Skeletal muscle satellite cell (primary cell): ENCODE data around the gene RAD23B.
A peak's percentile ranks its signal among the peaks of the same experiment; 100 is the strongest.
"Not testable (repeated sequence)": the region's sequence is repeated elsewhere in the genome, so short reads cannot be mapped to it uniquely, and the experiment has no call there.

Source experiments
- H3K27me3 ChIP-seq: 2 replicates; pipeline ENCODE4 v1.7.0; 2013; ENCODE audit warnings: low read length; ENCODE audit not compliant: control insufficient read depth, insufficient read depth
- H3K36me3 ChIP-seq: 2 replicates; pipeline ENCODE4 v1.7.0; 2013; ENCODE audit warnings: mild to moderate bottlenecking, control low read depth, low read length; ENCODE audit not compliant: insufficient read depth
- H3K4me1 ChIP-seq: 2 replicates; pipeline ENCODE4 v1.7.0; 2013; ENCODE audit warnings: low read length; ENCODE audit not compliant: control insufficient read depth, insufficient read depth
- H3K4me2 ChIP-seq: 2 replicates; pipeline ENCODE4 v1.7.0; 2013; ENCODE audit warnings: mild to moderate bottlenecking, low read length
- H3K4me3 ChIP-seq: 2 replicates; pipeline ENCODE4 v1.7.0; 2013; ENCODE audit warnings: low read length
- H3K9ac ChIP-seq: 2 replicates; pipeline ENCODE4 v1.7.0; 2013; ENCODE audit warnings: mild to moderate bottlenecking, low read depth, low read length, moderate library complexity
- H3K9me3 ChIP-seq: replicated peaks from 2 replicates; pipeline ENCODE4 v1.7.0; 2013; ENCODE audit warnings: mild to moderate bottlenecking, control low read depth, low read length

Gene RAD23B

GRCh38 chr9:107283623-107284616 is 841 bp downstream of the RAD23B start:
- Histone ChIP-seq H3K36me3 (no peaks in the 10 kb centered on the region), H3K4me2 (peak overlapping the region; percentile 91), H3K27me3 (no peaks in the 10 kb centered on the region), H3K9ac (peak overlapping the region; percentile 98), H3K4me3 (peak overlapping the region; percentile 96), H3K9me3 (no peaks in the 10 kb centered on the region), H3K4me1 (peaks cover 17% of the 10 kb centered on the region)

GRCh38 chr9:107284636-107285035 is 1.6 kb downstream of the RAD23B start:
- H3K4me1 ChIP-seq = peaks cover 17% of the 10 kb centered on the region
- peak overlapping the region; percentile 98 for H3K9ac ChIP-seq
- H3K4me3 ChIP-seq = peak overlapping the region; percentile 96

GRCh38 chr9:107285286-107285685 is 2.2 kb downstream of the RAD23B start:
- peak overlapping the region; percentile 98 for H3K9ac ChIP-seq
- H3K4me1 ChIP-seq = peaks cover 24% of the 10 kb centered on the region
- peak overlapping the region; percentile 91 for H3K4me2 ChIP-seq
- no peaks in the 10 kb centered on the region for H3K27me3 ChIP-seq
- peak overlapping the region; percentile 96 for H3K4me3 ChIP-seq
- H3K36me3 ChIP-seq = no peaks in the 10 kb centered on the region
- no peaks in the 10 kb centered on the region for H3K9me3 ChIP-seq

More at GRCh38 chr9:107284636-107285035, 1.6 kb downstream of the RAD23B start:
- Histone ChIP-seq H3K27me3 (no peaks in the 10 kb centered on the region), H3K4me2 (peak overlapping the region; percentile 91), H3K36me3 (no peaks in the 10 kb centered on the region), H3K9me3 (no peaks in the 10 kb centered on the region)

GRCh38 chr9:107286057-107286456 is 3.0 kb downstream of the RAD23B start:
- Histone ChIP-seq H3K36me3 (no peaks in the 10 kb centered on the region), H3K4me3 (peak overlapping the region; percentile 96), H3K27me3 (no peaks in the 10 kb centered on the region), H3K9me3 (no peaks in the 10 kb centered on the region), H3K9ac (peak overlapping the region; percentile 98), H3K4me1 (peaks cover 30% of the 10 kb centered on the region), H3K4me2 (peak overlapping the region; percentile 91)

GRCh38 chr9:107288701-107289100 is 5.6 kb downstream of the RAD23B start:
- Histone ChIP-seq H3K9ac (no peak overlapping the region), H3K4me3 (no peak overlapping the region), H3K4me2 (no peak overlapping the region), H3K4me1 (peaks cover 35% of the 10 kb centered on the region), H3K9me3 (no peaks in the 10 kb centered on the region), H3K36me3 (no peaks in the 10 kb centered on the region), H3K27me3 (no peaks in the 10 kb centered on the region)

- Histone ChIP-seq H3K36me3 (no peaks in the 10 kb centered on the region), H3K9ac (no peak overlapping the region), H3K4me2 (no peak overlapping the region), H3K4me1 (peaks cover 37% of the 10 kb centered on the region), H3K4me3 (no peak overlapping the region), H3K27me3 (no peaks in the 10 kb centered on the region), H3K9me3 (no peaks in the 10 kb centered on the region)
Measured at GRCh38 chr9:107290619-107291018, 7.5 kb downstream of the RAD23B start.

- peaks cover 26% of the 10 kb centered on the region for H3K4me1 ChIP-seq
- H3K9me3 ChIP-seq = no peaks in the 10 kb centered on the region
- H3K4me2 ChIP-seq = no peak overlapping the region
- no peak overlapping the region for H3K4me3 ChIP-seq
- H3K27me3 ChIP-seq = no peaks in the 10 kb centered on the region
- H3K36me3 ChIP-seq = no peaks in the 10 kb centered on the region
- no peak overlapping the region for H3K9ac ChIP-seq
Measured at GRCh38 chr9:107292821-107293542, 9.9 kb downstream of the RAD23B start.

- H3K4me1 ChIP-seq = peaks cover 26% of the 10 kb centered on the region
Measured at GRCh38 chr9:107293543-107294085, 10.5 kb downstream of the RAD23B start.

GRCh38 chr9:107294756-107295155 is 11.7 kb downstream of the RAD23B start:
- Histone ChIP-seq H3K9me3 (no peaks in the 10 kb centered on the region), H3K4me1 (peaks cover 36% of the 10 kb centered on the region), H3K36me3 (no peaks in the 10 kb centered on the region), H3K27me3 (no peaks in the 10 kb centered on the region), H3K9ac (no peak overlapping the region), H3K4me3 (no peak overlapping the region), H3K4me2 (no peak overlapping the region)

More at GRCh38 chr9:107293543-107294085, 10.5 kb downstream of the RAD23B start:
- Histone ChIP-seq H3K4me2 (no peak overlapping the region), H3K9me3 (no peaks in the 10 kb centered on the region), H3K27me3 (no peaks in the 10 kb centered on the region), H3K4me3 (no peak overlapping the region), H3K36me3 (no peaks in the 10 kb centered on the region), H3K9ac (no peak overlapping the region)

- H3K4me3 ChIP-seq = no peak overlapping the region
- peaks cover 36% of the 10 kb centered on the region for H3K4me1 ChIP-seq
- peaks cover 1% of the 10 kb centered on the region for H3K36me3 ChIP-seq
- H3K4me2 ChIP-seq = no peak overlapping the region
- H3K27me3 ChIP-seq = no peaks in the 10 kb centered on the region
- no peak overlapping the region for H3K9ac ChIP-seq
- no peaks in the 10 kb centered on the region for H3K9me3 ChIP-seq
Measured at GRCh38 chr9:107295995-107296394, 12.9 kb downstream of the RAD23B start.

- H3K4me3 ChIP-seq, H3K9ac ChIP-seq: not testable (repeated sequence)
- peaks cover 41% of the 10 kb centered on the region for H3K4me1 ChIP-seq
Measured at GRCh38 chr9:107296592-107296991, 13.5 kb downstream of the RAD23B start.

More at GRCh38 chr9:107296592-107296991, 13.5 kb downstream of the RAD23B start:
- H3K36me3 ChIP-seq, H3K27me3 ChIP-seq, H3K9me3 ChIP-seq, H3K4me2 ChIP-seq: not testable (repeated sequence)
